SH-SY5Y (cell line): ENCODE results near the gene EHMT1.

Experiments used
- GATA2 ChIP-seq: IDR thresholded peaks from 2 replicates; pipeline ENCODE4 v1.6.1; 2011; ENCODE audit warnings: mild to moderate bottlenecking, low read depth, low read length
- GATA3 ChIP-seq: IDR thresholded peaks from 2 replicates; pipeline ENCODE4 v1.6.1; 2011; ENCODE audit warnings: low read depth, mild to moderate bottlenecking, low read length, moderate library complexity

Gene EHMT1

DNA sequence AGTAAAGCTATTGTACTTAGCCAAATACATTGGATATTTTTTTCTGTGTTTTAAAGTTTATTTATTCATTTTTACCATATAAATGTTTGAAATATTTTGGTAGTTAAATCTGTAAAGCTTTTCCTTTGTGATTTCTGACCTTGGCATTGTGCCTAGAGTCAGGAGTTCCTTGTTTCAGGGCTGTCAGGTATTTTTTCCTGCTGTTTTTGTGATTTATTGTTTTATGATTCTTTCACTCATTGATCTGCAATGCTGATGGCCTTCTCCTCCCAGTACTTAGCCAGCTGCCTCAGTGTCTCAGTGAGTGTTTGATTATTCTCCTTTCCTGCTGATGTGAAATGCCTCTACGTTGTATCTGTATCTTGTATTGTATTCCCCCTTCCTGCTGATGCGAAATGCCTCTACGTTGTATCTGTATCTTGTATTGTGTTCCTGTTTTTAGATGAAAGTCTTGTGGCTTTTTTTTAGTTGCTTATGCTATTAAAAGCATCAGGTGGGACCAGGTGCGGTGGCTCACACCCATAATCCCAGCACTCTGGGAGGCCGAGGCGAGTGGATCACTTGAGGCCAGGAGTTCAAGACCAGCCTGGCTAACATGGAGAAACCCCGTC lies 61.0 kb downstream of the EHMT1 start:
- TF ChIP-seq GATA2 (no peak), GATA3 (no peak)

- TF ChIP-seq GATA3, result no peak
Measured at GRCh38 chr9:137680444-137681358, 61.9 kb downstream of the EHMT1 start.

GRCh38 chr9:137682428-137683105 lies 63.8 kb downstream of the EHMT1 start:
- TF ChIP-seq GATA2 (no peak), GATA3 (no peak)

DNA sequence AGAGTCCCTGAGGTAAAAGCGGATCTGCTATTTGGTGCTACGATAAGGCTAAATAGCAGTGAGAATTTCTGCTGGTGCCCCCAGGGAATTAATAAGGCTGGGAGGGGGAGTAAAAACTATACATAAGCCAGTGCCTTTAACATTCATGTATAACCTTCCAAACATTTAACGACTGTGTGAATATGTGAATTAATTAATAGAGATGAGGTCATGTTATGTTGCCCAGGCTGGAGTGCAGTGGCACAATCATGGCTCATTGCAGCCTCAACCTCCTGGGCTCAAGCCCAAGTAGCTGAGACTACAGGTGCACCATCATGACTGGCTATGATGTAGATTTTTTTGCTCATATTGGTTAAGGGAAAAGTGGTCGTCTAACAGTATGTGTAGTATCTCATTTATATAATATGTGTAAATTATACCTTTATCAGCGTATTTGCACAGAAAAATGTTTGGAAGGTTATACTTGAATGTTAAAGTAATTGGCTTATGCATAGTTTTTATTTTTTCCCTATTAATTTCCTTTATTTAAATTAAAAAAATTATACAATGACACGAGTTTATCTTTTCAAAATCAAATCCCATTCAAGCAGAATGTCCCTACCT lies 64.6 kb downstream of the EHMT1 start:
- TF ChIP-seq GATA3 (no peak), GATA2 (no peak)

DNA sequence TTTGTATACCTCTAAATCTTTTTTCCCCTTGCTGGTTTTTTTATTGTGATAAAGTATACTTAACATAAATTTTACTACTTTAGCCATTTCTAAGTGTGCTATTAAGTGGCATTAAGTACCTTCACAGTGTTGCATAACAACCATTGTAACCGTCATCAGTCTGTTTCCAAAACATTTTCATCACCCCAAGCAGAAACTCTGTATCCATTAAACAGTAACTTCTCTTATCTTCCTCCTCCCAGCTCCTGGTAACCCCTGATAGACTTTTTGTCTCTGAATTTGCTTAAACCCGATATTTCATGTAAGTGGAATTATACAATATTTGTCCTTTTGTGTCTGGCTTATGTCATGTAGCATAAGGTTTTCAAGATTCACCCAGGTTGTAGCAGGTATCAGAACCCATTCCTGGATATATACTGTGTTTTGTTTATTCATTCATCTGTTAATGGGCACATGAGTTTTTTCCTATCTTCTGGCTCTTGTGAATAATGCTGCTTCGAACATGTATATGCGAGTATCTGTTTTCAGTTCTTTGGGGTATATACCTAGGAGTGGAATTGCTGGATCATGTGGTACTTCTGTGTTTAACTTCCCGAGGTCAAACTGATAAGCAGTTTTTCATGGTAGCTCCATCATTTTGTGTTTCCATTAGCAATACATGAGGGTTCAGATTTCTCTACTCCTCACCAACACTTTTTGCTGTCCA lies 66.4 kb downstream of the EHMT1 start:
- TF ChIP-seq GATA3 (no peak), GATA2 (no peak)

GRCh38 chr9:137685741-137686420 lies 67.1 kb downstream of the EHMT1 start:
- TF ChIP-seq GATA3 (no peak), GATA2 (no peak)

GRCh38 chr9:137688261-137688660 lies 69.5 kb downstream of the EHMT1 start:
- TF ChIP-seq GATA3 (no peak), GATA2 (no peak)

- TF ChIP-seq GATA3 (no peak), GATA2 (no peak)
Measured at GRCh38 chr9:137688725-137689124, 69.9 kb downstream of the EHMT1 start.

- TF ChIP-seq GATA2 (no peak), GATA3 (no peak)
Measured at GRCh38 chr9:137689745-137690529, 71.1 kb downstream of the EHMT1 start.

DNA sequence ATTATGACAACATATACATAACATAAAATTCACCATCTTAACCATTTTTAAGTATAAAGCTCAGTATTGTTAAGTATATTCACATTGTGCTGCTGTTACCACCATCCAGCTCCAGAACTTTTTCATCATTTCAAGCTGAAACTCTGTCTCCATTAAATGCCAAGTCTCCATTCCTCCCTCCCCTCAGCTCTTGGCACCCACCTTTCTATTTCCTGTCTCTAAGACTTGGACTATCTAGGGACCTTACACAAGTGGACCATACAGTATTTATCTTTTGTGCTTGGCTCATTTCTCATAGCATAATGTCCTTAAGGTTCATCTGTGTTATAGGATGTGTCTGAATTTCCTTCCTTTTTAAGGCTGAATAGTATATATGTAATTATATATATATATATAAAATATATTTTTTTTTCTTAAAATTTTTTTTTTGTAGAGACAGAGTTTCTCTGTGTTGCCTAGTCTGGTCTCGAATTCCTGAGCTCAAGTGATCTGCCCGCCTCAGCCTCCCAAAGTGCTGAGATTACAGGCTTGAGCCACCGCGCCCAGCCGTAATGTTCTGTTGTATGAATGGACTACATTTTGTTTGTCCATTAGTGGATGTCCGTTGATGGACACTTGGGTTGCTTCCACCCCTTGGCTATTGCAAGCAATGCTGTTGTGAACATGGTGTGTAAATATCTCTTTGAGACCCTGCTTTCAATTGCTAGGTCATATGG lies 72.3 kb downstream of the EHMT1 start:
- no peak for TF ChIP-seq GATA2
- TF ChIP-seq GATA3, result no peak

GRCh38 chr9:137691646-137692351 lies 73.0 kb downstream of the EHMT1 start:
- no peak for TF ChIP-seq GATA3
- no peak for TF ChIP-seq GATA2
